ENCODE data around the gene TLE1. TPM values are rescaled to one million over a fixed set of nuclear protein-coding genes. Genes with fewer than 3 reads are reported as not detected.

Gene TLE1
- total RNA-seq, 1 donor from 2014 or later: not detected

GRCh38 chr9:81683238-81683637 is 6.1 kb downstream of the TLE1 start:
- Mint-ChIP-seq H3K9me3 (no peaks in the 10 kb centered on the region), H3K27ac (no peak overlapping the region), H3K4me1 (ENCODE audit: low read depth) (peaks cover 12% of the 10 kb centered on the region), H3K27me3 (ENCODE audit: insufficient read depth) (peaks cover 8% of the 10 kb centered on the region), H3K4me3 (no peak overlapping the region), H3K36me3 (ENCODE audit: low read depth) (no peaks in the 10 kb centered on the region)
- intact Hi-C loops (cut with micrococcal nuclease): no loop called here
- no peak for DNase-seq (ENCODE audit: low spot score)

- intact Hi-C loops (cut with micrococcal nuclease): no loop called here
- no peak overlapping the region for H3K27ac Mint-ChIP-seq
- peaks cover 12% of the 10 kb centered on the region for H3K4me1 Mint-ChIP-seq (ENCODE audit: low read depth)
- H3K36me3 Mint-ChIP-seq (ENCODE audit: low read depth): no peaks in the 10 kb centered on the region
- H3K27me3 Mint-ChIP-seq (ENCODE audit: insufficient read depth): peaks cover 8% of the 10 kb centered on the region
- DNase-seq (ENCODE audit: low spot score): no peak
- no peak overlapping the region for H3K4me3 Mint-ChIP-seq
- no peaks in the 10 kb centered on the region for H3K9me3 Mint-ChIP-seq
Observed at GRCh38 chr9:81682797-81683196, 6.5 kb downstream of the TLE1 start.

- peaks cover 8% of the 10 kb centered on the region for H3K27me3 Mint-ChIP-seq (ENCODE audit: insufficient read depth)
- H3K9me3 Mint-ChIP-seq: no peaks in the 10 kb centered on the region
- H3K36me3 Mint-ChIP-seq (ENCODE audit: low read depth): no peaks in the 10 kb centered on the region
- intact Hi-C loops (cut with micrococcal nuclease): no loop called here
- no peak overlapping the region for H3K4me3 Mint-ChIP-seq
- no peak overlapping the region for H3K27ac Mint-ChIP-seq
- DNase-seq (ENCODE audit: low spot score): no peak
- H3K4me1 Mint-ChIP-seq (ENCODE audit: low read depth): peaks cover 12% of the 10 kb centered on the region
Observed at GRCh38 chr9:81682177-81682576, 7.2 kb downstream of the TLE1 start.

- intact Hi-C loops (cut with micrococcal nuclease): no loop called here
- H3K27ac Mint-ChIP-seq: no peak overlapping the region
- no peak overlapping the region for H3K4me3 Mint-ChIP-seq
- no peaks in the 10 kb centered on the region for H3K36me3 Mint-ChIP-seq (ENCODE audit: low read depth)
- H3K27me3 Mint-ChIP-seq (ENCODE audit: insufficient read depth): peaks cover 8% of the 10 kb centered on the region
- peaks cover 7% of the 10 kb centered on the region for H3K4me1 Mint-ChIP-seq (ENCODE audit: low read depth)
- H3K9me3 Mint-ChIP-seq: no peaks in the 10 kb centered on the region
- DNase-seq (ENCODE audit: low spot score): no peak
Observed at GRCh38 chr9:81680506-81680905, 8.8 kb downstream of the TLE1 start.

GRCh38 chr9:81680006-81680405 is 9.3 kb downstream of the TLE1 start:
- intact Hi-C loops (cut with micrococcal nuclease): no loop called here
- H3K27ac Mint-ChIP-seq: no peak overlapping the region
- peaks cover 8% of the 10 kb centered on the region for H3K27me3 Mint-ChIP-seq (ENCODE audit: insufficient read depth)
- DNase-seq (ENCODE audit: low spot score): no peak
- H3K4me3 Mint-ChIP-seq: no peak overlapping the region
- H3K4me1 Mint-ChIP-seq (ENCODE audit: low read depth): peaks cover 7% of the 10 kb centered on the region
- H3K36me3 Mint-ChIP-seq (ENCODE audit: low read depth): no peaks in the 10 kb centered on the region
- no peaks in the 10 kb centered on the region for H3K9me3 Mint-ChIP-seq

GRCh38 chr9:81678088-81678487 is 11.3 kb downstream of the TLE1 start:
- Mint-ChIP-seq H3K36me3 (ENCODE audit: low read depth) (no peaks in the 10 kb centered on the region), H3K4me1 (ENCODE audit: low read depth) (peaks cover 7% of the 10 kb centered on the region), H3K27me3 (ENCODE audit: insufficient read depth) (peaks cover 8% of the 10 kb centered on the region), H3K4me3 (no peak overlapping the region), H3K9me3 (no peaks in the 10 kb centered on the region), H3K27ac (no peak overlapping the region)
- intact Hi-C loops (cut with micrococcal nuclease): no loop called here
- DNase-seq (ENCODE audit: low spot score): no peak

- Mint-ChIP-seq H3K4me1 (ENCODE audit: low read depth) (no peaks in the 10 kb centered on the region), H3K36me3 (ENCODE audit: low read depth) (no peaks in the 10 kb centered on the region), H3K27me3 (ENCODE audit: insufficient read depth) (no peaks in the 10 kb centered on the region), H3K9me3 (no peaks in the 10 kb centered on the region), H3K4me3 (no peak overlapping the region), H3K27ac (no peak overlapping the region)
- intact Hi-C loops (cut with micrococcal nuclease): no loop called here
- no peak for DNase-seq (ENCODE audit: low spot score)
Observed at GRCh38 chr9:81676395-81676794, 13.0 kb downstream of the TLE1 start.

- Mint-ChIP-seq H3K4me1 (ENCODE audit: low read depth) (no peaks in the 10 kb centered on the region), H3K27me3 (ENCODE audit: insufficient read depth) (no peaks in the 10 kb centered on the region), H3K36me3 (ENCODE audit: low read depth) (no peaks in the 10 kb centered on the region), H3K9me3 (no peaks in the 10 kb centered on the region), H3K27ac (no peak overlapping the region), H3K4me3 (no peak overlapping the region)
- no peak for DNase-seq (ENCODE audit: low spot score)
- intact Hi-C loops (cut with micrococcal nuclease): no loop called here
Observed at GRCh38 chr9:81673310-81673709, 16.0 kb downstream of the TLE1 start.

- H3K27me3 Mint-ChIP-seq (ENCODE audit: insufficient read depth): no peaks in the 10 kb centered on the region
- H3K9me3 Mint-ChIP-seq: no peaks in the 10 kb centered on the region
- H3K27ac Mint-ChIP-seq: no peak overlapping the region
- no peaks in the 10 kb centered on the region for H3K4me1 Mint-ChIP-seq (ENCODE audit: low read depth)
- no peaks in the 10 kb centered on the region for H3K36me3 Mint-ChIP-seq (ENCODE audit: low read depth)
- no peak for DNase-seq (ENCODE audit: low spot score)
- no peak overlapping the region for H3K4me3 Mint-ChIP-seq
- intact Hi-C loops (cut with micrococcal nuclease): no loop called here
Observed at GRCh38 chr9:81671880-81672280, 17.5 kb downstream of the TLE1 start.

GRCh38 chr9:81669866-81670265 is 19.5 kb downstream of the TLE1 start:
- DNase-seq (ENCODE audit: low spot score): no peak
- Mint-ChIP-seq H3K4me3 (no peak overlapping the region), H3K27me3 (ENCODE audit: insufficient read depth) (no peaks in the 10 kb centered on the region), H3K27ac (no peak overlapping the region), H3K4me1 (ENCODE audit: low read depth) (no peaks in the 10 kb centered on the region), H3K36me3 (ENCODE audit: low read depth) (no peaks in the 10 kb centered on the region), H3K9me3 (no peaks in the 10 kb centered on the region)
- intact Hi-C loops (cut with micrococcal nuclease): no loop called here

- DNase-seq (ENCODE audit: low spot score): no peak
- Mint-ChIP-seq H3K4me1 (ENCODE audit: low read depth) (no peaks in the 10 kb centered on the region), H3K27me3 (ENCODE audit: insufficient read depth) (no peaks in the 10 kb centered on the region), H3K27ac (no peak overlapping the region), H3K9me3 (no peaks in the 10 kb centered on the region), H3K36me3 (ENCODE audit: low read depth) (no peaks in the 10 kb centered on the region), H3K4me3 (no peak overlapping the region)
- intact Hi-C loops (cut with micrococcal nuclease): no loop called here
Observed at GRCh38 chr9:81669041-81669651, 20.2 kb downstream of the TLE1 start.

GRCh38 chr9:81666123-81666522 is 23.2 kb downstream of the TLE1 start:
- Mint-ChIP-seq H3K36me3 (ENCODE audit: low read depth) (no peaks in the 10 kb centered on the region), H3K27ac (no peak overlapping the region), H3K4me1 (ENCODE audit: low read depth) (no peaks in the 10 kb centered on the region), H3K27me3 (ENCODE audit: insufficient read depth) (no peaks in the 10 kb centered on the region), H3K9me3 (no peaks in the 10 kb centered on the region), H3K4me3 (no peak overlapping the region)
- no peak for DNase-seq (ENCODE audit: low spot score)
- intact Hi-C loops (cut with micrococcal nuclease): no loop called here

- no peak overlapping the region for H3K4me3 Mint-ChIP-seq
- DNase-seq (ENCODE audit: low spot score): no peak
- H3K27ac Mint-ChIP-seq: no peak overlapping the region
- H3K36me3 Mint-ChIP-seq (ENCODE audit: low read depth): no peaks in the 10 kb centered on the region
- intact Hi-C loops (cut with micrococcal nuclease): no loop called here
- H3K9me3 Mint-ChIP-seq: no peaks in the 10 kb centered on the region
- H3K27me3 Mint-ChIP-seq (ENCODE audit: insufficient read depth): no peaks in the 10 kb centered on the region
- no peaks in the 10 kb centered on the region for H3K4me1 Mint-ChIP-seq (ENCODE audit: low read depth)
Observed at GRCh38 chr9:81665322-81665871, 23.9 kb downstream of the TLE1 start.
